ENCODE measurements around the gene RNASE7.

RNASE7 gene

DNA sequence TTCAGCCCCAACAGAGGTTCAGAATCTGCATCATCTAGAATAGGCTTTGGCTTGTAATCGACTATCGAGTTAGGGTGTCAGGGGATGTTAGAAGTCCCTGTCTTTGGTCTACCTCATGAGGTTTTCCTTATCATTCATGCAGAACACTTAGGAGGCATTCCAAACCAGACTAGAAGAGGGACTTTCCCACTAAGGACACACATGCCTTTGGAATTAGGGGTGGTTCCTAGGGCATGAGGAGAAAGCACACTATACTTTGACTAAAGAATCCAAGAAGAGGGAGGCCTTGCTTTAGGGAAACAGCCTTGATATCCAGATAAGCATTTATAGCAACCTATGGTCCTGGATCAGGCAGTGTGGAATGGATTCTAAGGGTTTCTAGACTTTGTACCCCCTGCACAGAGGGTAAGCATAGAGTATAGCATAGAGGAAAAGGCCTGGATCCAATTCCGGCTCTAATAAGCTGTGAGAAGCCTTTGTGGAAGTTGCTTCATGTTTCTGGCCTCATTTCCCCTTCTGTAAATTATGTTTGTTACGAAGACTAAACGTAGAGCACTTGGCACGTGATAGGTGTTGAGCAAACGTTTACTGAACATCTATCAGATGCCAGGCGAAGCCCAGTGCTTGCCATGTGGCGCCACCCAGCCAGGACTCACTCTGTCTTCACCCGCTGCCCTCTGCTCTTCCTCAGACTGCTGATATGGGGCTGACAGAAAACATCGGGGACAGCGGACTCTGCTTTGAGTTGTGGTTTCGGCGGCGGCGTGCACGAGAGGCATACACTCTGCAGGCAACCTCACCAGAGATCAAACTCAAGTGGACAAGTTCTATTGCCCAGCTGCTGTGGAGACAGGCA lies 43.1 kb downstream of the RNASE7 start:
- TF ChIP-seq, protein P1, sequence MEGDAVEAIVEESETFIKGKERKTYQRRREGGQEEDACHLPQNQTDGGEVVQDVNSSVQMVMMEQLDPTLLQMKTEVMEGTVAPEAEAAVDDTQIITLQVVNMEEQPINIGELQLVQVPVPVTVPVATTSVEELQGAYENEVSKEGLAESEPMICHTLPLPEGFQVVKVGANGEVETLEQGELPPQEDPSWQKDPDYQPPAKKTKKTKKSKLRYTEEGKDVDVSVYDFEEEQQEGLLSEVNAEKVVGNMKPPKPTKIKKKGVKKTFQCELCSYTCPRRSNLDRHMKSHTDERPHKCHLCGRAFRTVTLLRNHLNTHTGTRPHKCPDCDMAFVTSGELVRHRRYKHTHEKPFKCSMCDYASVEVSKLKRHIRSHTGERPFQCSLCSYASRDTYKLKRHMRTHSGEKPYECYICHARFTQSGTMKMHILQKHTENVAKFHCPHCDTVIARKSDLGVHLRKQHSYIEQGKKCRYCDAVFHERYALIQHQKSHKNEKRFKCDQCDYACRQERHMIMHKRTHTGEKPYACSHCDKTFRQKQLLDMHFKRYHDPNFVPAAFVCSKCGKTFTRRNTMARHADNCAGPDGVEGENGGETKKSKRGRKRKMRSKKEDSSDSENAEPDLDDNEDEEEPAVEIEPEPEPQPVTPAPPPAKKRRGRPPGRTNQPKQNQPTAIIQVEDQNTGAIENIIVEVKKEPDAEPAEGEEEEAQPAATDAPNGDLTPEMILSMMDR (IDR thresholded peaks at IDR 0.05; ENCODE audit: low read depth, low read length): no peak
- no peak overlapping the region for H3K4me3 ChIP-seq (replicated peaks in 1 of 2; ENCODE audit: low read depth in 2 of 2, low read length in 2 of 2)
- DNase-seq (ENCODE audit: low read depth in 2 of 2): peak in 1 of 2 donors; percentile 65

DNA sequence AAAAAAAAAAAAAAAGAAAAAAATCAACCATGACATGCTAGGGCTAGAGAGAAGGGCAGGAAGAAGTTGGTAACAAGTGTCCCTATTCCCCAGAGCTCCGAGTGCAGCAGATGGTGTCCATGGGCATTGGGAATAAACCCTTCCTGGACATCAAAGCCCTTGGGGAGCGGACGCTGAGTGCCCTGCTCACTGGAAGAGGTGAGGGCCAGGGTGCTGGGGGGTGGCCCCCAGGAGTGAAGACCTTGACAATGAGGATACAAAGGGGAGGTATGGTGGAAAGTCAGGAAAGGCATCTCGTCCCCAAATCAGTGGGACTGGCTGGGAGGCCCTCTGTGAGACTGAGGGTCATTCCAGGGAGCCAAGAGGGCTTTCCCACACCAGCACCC lies 44.7 kb downstream of the RNASE7 start:
- TF ChIP-seq, protein P1 (IDR thresholded peaks at IDR 0.05; ENCODE audit: low read depth, low read length): no peak
- no peak for DNase-seq (ENCODE audit: low read depth in 2 of 2)
- H3K4me3 ChIP-seq (replicated peaks in 1 of 2; ENCODE audit: low read depth in 2 of 2, low read length in 2 of 2): no peak overlapping the region

DNA sequence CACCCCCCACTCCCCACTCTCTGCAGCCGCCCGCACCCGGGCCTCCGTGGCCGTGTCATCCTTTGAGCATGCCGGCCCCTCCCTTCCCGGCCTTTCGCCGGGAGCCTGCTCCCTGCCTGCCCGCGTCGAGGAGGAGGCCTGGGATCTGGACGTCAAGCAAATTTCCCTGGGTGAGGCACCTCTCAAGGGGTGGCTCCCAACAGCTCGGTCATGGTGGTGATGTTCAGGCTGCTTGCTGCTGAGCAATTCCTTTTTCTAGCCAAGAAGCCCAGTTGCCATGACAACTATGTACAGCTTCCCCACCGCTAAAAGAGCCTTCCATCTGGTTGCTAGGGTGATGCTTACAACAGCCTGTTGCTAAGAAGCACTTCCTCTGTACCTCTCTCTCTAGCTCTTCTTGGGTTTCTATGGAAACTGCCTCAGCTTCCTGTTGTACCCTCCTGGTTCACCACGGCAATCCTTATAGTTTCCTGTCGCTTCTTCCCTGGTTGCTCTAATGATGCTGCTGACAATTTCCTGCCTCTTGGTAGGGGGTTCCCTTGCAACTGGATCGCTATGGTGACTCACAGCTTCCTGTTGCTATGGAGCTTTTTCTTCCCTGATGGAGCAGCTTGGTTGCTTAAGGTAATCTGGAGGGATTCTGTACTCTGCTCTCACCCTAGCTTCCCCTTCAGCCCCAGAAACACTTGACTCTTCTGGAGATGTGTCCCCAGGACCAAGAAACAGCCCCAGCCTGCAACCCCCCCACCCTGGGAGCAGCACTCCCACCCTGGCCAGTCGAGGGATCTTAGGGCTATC lies 45.3 kb downstream of the RNASE7 start:
- peak; percentile 95 to 96 for DNase-seq (ENCODE audit: low read depth in 2 of 2)
- no peak overlapping the region for H3K4me3 ChIP-seq (replicated peaks in 1 of 2; ENCODE audit: low read depth in 2 of 2, low read length in 2 of 2)
- TF ChIP-seq, protein P1 (IDR thresholded peaks at IDR 0.05; ENCODE audit: low read depth, low read length): no peak

DNA sequence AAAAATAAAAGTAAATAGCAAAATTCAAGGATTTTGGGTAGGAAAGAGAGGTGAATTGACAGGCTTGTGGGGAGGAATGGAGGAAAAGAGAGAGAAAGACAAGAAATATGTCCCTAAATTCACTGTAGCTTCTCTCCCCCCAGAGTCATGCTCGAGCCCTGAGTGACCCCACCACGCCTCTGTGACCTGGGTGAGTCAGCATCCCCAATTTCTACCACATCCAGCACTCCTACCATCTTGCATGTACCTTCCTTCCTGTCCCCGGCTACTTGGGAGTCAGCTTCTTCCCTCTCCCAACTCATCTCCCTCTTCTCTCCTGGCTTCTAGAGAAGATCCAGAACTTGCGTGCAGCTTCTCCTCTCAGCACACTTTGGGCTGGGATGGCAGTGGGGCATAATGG lies 46.5 kb downstream of the RNASE7 start:
- no peak overlapping the region for H3K4me3 ChIP-seq (replicated peaks in 1 of 2; ENCODE audit: low read depth in 2 of 2, low read length in 2 of 2)
- no peak for DNase-seq (ENCODE audit: low read depth in 2 of 2)
- TF ChIP-seq, protein P1 (IDR thresholded peaks at IDR 0.05; ENCODE audit: low read depth, low read length): no peak

DNA sequence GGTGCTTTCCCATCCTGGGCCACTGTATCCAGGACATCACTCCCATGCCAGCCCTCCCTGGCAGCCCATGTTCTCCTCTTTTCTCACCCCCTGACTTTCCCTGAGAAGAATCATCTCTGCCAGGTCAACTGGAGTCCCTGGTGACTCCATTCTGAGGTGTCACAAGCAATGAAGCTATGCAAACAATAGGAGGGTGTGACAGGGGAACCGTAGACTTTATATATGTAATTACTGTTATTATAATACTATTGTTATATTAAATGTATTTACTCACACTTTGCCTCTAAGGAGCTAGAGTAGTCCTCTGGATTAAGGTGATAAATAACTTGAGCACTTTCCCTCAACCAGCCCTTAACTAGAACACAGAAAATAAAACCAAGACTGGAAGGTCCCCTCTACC lies 47.1 kb downstream of the RNASE7 start:
- no peak overlapping the region for H3K4me3 ChIP-seq (replicated peaks in 1 of 2; ENCODE audit: low read depth in 2 of 2, low read length in 2 of 2)
- DNase-seq (ENCODE audit: low read depth in 2 of 2): no peak
- TF ChIP-seq, protein P1 (IDR thresholded peaks at IDR 0.05; ENCODE audit: low read depth, low read length): no peak

DNA sequence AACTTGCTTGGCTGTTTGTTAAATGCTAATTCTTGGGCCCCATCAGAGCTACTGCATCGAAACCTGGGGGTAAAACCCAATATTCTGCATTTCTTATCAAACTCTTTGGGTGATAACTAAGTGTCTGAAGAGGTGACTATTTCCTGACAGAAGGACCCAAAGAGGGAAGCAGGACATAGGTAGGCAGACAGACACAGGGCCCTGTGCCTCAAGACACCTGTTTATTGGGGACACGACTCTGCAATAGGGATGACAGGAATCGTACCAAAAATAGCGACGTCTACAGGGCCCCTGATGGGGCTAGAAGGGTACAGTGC lies 47.7 kb downstream of the RNASE7 start:
- no peak overlapping the region for H3K4me3 ChIP-seq (replicated peaks in 1 of 2; ENCODE audit: low read depth in 2 of 2, low read length in 2 of 2)
- no peak for DNase-seq (ENCODE audit: low read depth in 2 of 2)
- TF ChIP-seq, protein P1 (IDR thresholded peaks at IDR 0.05; ENCODE audit: low read depth, low read length): no peak
